Measurements from ENCODE around the gene UPP1.

The UPP1 gene

DNA sequence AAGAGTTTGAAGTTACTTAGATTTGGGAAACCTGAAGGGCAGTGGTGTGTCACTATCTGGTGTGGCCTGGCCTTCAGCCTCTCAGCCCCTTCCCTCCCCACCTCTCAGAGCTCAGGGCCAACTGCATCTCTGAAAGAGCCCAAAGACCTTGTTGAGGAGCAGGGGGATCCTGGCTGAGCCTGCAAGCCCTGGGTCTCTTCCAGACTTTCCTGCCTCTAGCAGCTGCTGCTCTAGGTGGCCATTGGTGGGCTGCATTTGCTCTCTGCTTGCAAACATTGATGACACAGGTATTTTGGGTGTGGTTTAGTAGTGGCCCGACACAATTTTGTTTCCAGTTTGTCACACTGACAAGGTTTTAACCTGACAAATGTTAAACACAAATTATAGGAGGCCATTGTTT, 3.1 kb upstream of the UPP1 start:
- DNase-seq: no peak

DNA sequence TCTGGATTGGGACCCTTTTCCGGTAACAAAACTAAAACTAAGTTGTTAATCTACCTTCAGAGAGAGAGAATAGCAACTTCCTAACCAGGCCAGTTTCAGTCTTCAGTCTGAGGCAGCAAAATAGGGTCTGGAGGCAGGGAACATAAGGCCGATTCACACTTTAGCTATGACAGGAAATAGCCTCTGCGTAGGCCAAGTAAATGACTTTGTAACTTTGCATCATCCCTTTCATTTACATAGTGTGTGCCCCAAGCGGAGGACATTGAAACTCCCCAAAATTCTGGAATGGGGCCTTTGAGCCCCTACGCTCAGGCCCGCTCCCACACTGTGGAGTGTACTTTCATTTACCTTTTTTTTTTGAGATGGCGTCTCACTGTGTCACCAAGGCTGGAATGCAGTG, 1.7 kb upstream of the UPP1 start:
- peak; percentile 95 for DNase-seq

DNA sequence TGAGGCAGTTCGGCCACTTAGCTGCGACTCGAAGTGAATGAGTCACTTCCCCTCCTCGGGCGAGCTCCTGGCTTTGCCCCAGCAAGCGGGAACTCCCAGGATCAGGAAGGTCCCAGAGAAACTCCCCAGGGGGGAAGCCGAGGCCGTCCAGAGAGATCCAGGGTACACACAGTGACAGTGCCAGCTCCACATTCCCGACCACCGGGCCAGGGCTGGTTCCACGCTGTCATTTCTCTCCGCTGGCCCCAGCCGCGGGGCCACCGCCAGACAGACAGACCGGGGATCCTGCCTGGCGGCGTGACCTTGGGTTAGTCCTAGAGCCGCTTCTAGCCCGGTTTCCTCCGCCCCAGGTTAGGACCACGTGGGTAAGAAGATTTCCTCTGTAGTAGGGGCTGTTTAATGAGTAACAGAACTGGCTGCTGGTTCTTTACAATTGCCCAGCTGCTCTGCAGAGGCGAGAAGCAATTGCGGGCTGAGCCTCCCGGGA, 463 bp upstream of the UPP1 start:
- DNase-seq: peak; percentile 91

DNA sequence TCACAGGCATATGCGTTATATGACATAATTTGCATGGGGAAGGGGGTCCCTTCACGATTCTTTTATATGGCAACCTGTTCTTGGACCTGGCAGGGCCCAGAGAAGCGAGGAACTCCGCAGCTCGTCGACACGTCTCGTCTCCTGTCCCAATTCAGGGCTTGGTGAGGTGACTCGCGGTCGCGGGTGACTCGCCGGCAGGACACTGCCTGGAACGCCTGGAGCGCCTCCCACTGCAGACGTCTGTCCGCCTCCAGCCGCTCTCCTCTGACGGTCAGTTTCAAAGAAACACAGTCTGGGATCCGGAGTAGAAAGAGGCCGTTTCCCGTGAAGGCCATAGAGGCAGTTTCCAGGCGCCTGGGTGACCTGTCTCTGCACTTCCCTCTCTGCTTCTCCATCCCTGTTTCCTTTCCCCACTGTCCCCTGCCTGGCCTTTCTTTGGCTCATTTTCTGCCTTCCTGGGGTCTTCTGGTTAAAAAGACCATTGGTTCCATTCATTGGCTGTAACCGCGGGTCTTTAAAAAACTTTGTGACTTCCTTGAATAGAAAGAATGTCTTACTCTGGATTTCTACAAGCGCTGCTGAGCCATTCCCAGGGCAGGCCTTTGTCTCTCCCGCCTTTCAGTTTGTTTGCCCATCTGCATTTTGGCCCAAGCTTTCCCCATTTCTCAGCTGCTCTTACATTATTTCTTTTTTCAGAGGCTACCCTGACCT, 1.2 kb downstream of the UPP1 start:
- peak; percentile 84 for DNase-seq

DNA sequence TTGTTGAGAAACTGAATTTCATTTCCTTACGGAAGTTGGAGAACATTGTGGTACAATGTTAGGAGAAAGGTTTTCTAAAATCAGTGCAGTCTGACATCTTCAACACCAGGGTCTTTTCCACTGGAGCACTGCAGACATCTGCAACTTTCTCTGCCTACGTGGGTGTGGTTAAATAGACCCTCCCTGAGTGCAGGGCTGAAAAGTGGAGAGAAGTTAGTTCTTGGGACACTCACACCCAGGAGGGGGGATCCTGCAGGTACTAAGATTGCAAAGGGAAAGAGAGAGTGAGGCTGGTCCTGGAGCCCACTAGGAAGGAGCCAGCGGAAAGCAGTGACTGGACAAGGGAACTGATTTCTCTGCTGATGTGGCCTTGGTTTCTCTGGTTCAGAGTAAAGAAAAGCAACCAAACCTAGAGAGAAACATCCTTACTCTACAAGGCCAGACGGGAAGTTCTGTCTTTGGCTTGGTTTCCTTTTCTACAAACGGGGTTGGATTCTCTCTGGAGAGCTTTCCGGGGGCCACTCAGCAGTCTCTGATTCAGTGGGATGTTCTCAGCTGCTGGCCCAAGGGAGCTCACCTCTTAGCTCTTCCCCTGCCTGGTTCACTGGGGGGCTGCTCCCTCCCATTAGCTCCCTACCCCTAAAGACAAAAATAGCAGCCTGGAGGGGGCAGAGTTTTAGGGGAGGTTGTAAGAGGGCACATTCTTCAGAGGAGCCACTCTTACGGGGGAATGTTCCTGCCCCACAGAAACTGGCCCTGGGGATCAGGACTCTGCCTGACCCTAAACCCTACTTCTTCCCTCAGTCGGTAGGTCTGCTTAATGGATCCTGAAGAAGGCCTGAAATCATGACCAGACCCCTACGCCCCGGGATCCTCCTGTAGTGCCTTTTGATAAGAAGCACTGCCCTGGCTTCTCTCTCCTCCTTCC, 2.7 kb downstream of the UPP1 start:
- DNase-seq: peak; percentile 23

DNA sequence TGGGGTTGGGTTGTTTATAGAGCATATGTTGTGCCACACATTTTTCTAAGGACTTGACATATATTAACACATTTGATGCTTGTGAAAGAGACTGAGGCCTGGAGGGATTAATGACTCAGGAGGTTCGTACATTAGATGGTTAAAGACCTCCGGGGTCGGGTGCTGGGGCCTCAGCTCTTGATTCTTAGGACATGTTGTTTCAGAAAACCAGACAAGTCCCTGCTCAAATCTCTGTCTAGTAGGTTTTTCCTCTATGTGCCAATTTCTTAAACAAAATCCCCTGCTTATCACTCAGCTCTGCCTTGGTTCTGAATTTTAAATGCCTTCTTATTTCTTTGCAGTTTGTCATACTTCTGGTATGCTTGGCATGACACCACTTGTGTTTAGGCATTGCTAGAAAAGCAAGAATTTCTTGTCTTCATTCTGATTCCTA, 5.8 kb downstream of the UPP1 start:
- peak; percentile 27 for DNase-seq

DNA sequence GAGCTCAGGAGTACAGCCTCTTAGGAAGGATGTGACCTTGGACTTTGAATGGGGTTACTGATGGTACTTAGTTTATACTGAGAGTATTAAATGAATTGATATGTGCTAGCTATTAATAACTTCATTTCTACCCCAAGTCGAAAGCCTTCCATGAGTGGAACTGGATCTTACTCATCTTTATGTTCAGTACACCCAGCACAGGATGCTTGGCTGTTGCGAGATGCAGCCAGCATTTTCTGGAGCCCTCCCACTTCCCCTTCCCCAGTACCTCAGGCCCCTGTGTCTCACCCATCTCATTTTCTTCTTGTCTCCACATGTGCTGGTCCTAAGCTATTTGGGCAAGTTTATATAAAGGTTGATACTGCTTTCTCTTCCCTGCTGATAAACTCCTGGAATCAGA, 7.2 kb downstream of the UPP1 start:
- DNase-seq: peak; percentile 70

DNA sequence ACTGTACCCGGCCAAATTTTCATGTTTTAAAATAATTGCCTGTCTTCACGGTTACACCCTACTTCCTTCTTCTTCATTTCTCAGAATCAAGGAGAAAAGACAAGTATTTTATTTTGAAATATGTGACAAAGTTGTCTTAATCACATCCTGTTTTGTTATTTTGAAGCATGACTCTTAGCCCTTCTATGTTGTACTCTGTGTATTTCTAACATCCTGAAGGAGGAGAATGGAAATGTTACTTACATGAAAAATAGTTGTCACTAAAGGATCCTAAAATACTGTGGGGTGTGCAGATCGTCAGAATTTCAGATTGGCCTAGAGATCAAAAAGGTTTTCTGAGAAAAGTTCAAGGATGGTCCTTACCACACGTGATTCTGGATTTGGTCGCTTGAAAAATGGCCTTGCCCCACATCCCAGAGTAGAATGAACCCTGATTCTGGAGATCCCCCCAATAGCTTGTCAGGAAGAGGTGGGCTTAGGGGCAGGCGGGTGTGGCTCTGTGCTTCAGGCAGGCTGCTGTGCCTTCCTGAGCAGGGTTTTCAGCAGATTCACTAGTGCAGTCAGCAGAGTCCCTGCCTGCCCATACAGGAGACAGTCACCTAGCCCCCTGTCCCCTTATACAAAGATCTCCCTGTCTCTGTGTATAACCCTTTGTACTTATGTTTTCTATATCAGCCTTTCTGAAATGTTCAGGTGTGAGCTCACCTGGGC, 8.6 kb downstream of the UPP1 start:
- peak; percentile 81 for DNase-seq

DNA sequence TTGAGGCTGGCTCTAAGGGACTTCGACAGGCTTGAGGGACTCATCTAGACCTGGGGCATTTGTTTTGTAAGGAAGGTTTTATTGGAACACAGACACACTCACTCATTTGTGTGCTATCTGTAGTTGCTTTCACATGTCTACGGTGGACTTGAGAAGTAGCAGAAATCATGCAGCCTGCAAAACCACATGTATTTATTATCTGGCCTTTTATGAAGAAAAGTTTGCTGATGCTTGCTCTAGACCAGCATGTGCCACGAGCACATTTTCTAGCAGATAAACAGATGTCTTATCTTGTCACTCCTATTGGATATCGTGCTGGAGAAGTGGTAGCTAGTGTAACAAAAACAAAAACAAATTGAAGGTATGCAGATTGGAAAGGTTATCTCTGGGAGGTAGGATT, 9.8 kb downstream of the UPP1 start:
- DNase-seq: no peak

DNA sequence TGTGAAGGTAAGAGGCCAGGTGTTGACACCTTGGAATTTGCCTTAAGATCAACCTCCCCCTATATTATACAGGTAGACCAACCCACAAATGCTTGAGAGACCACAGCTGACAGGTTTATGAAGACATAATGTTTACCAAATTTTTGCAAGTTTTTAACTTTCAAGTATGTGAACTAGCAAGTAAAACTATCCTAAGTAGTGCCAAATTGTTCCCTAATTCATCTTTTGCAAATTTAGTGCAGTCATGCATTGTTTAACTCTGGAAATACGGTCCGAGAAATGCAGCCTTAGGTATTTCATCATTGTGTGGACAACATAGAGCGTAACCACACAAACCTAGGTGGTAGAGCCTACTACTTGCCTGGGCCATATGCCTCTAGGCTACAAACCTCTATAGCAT, 10.7 kb downstream of the UPP1 start:
- DNase-seq: no peak

DNA sequence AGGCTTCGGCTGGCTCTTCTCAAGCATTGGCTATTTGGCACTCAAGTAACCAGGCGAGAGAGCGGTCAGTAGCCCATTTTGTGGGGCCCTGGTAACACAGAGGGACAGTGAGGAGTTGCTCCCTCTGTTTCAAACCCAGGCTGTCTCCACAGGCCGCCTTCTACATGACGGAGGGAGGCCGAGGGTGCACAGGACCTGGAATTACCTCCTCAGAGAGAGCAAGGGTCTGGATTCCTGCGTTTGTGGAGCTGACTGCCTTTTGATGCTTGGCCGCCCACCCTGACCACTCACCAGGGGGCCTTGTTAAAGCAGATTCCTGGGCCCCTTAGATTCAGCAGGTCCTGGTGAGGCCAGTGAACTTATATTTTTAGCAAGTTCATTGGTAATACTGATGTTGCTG, 12.3 kb downstream of the UPP1 start:
- no peak for DNase-seq

DNA sequence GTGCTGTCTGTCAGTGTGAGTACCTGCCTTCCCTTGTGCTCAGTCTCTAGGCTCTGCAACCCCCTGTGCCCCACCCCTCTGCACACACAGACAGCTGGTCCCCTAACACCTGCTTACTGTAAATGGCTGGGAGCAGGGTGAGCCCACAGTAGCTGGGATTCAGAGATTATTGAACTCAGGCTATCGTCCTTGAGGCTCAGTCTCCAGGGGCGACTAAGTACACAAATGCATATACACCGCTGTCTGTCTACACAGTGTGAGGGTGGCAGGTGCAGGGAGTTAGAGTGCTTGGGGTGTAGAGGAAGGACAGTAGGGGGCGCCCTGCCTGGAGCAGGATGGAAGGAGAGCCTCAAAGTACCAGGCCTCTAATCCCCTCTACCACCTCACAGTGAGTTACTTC, 12.9 kb downstream of the UPP1 start:
- no peak for DNase-seq

DNA sequence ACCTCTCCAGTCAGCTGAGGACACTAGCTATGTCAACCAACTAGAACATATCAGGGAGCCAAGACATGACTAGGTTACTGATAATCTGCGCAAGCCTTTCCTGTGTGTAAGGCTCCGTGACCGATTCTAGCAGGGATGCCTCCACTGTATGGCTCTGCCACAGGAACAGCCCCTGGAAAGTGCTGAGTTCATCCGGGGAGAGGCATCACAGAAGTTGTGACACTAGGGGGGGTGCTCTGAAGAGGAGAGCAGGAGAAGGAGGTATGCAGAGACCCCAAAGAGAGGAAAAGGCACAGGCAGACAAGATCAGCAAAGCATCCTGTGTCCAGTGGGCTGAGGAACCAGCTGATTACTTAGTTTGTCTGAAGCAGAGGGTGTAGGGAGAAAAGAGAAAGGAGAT, 13.5 kb downstream of the UPP1 start:
- DNase-seq: no peak

DNA sequence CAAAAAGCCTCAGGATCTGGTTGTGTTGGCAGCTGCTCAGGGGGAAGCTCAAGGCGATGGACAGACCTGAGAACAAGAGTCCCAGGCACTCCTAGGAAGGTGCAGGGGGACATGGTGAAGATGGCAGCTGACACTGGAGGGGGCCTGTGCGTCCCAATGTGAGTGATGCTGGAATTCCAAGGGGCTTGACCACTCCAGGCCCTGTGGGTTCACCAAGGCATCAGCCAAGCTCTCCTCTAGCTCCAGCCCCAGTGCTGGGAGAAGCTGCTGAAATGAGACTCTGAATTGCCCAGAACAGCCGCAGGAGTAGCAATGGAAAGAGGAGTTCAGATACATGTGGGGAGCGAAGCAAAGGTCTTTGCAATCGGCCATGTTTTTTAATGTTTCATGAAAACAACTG, 16.0 kb downstream of the UPP1 start:
- DNase-seq: no peak

DNA sequence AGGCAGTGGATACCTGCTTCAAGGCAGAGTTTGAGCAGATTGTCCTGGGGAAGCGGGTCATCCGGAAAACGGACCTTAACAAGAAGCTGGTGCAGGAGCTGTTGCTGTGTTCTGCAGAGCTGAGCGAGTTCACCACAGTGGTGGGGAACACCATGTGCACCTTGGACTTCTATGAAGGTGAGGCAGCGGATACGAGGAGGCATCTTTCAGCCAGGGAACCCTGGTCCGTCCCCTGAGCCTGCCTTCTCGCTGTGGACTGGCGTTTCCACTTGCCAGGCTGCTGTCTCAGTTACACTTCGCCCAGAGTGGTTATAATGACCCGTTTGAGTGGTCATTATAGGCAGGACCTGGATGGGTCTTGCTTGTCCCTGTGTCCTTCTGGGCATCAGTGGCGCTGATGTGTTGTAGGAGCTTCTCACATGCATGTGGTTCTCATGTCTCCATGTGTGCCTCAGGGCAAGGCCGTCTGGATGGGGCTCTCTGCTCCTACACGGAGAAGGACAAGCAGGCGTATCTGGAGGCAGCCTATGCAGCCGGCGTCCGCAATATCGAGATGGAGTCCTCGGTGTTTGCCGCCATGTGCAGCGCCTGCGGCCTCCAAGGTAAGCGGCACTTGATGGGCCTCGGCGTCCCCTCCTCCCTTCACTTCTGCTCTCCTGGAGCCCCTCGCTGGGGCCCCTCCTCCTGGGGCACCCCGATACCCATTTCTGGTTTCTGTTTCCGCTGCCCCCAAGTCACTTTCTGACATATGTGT, 18.0 kb downstream of the UPP1 start:
- DNase-seq: no peak

DNA sequence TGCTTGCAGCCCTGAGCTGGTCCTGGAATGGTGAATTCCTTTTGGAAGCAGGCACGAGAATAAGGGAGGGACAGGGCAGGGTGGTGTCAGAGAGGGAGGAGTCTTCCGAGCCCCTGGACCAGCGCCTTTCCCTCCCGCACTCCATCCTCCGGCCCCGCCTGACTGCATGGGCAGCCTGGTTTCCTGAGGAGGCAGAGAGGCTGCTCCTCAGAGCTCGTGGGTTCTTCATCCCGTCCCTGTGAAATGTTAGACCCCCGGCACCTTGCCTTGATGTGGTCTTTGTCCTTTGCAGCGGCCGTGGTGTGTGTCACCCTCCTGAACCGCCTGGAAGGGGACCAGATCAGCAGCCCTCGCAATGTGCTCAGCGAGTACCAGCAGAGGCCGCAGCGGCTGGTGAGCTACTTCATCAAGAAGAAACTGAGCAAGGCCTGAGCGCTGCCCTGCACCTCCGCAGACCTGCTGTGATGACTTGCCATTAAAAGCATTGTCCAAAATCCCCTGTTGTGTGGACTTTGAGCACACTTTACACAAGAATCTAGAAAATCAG, 18.9 kb downstream of the UPP1 start:
- no peak for DNase-seq

DNA sequence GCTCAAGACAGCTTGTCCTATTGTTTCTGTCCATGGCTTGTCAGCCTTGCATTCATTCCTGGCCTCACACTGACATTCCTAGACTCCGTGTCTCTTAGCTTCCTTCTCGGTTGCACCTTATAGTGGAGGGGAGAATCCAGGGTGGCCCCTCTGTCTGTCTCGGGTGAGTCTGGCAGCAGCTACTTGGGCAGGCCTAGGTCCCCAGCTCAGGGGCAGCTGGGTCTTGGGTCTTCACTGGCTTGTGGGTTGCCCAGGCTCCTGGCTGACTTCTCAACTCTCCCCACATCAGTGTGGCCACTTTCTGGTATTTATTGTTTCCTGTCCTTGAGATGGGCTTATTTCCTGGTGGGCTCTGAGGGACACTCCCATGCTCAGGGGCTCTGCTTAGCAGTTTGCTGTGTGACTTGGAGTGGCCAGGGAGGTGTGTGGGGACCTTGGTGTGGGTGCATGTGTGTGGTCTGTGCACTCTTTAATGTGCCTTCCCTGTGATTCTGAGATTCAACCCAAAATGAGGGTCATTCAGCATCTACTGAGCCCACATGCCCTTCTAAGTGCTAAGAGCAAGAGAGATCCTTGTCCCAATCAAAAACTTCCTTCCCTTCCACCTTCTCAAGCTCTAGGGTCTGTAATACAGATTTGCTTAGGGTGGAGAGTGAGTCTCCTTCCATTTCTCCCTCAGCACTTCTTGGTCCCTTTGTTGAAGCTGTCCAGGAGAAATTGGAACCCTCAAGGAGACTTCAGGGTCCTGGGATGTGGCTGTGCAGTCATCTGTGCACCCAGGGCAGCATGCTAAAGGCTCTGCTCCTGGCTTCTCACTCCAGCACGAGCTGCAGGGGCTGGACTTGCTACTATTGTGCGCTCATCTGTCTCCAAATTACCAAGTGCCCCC, 20.1 kb downstream of the UPP1 start:
- no peak for DNase-seq

DNA sequence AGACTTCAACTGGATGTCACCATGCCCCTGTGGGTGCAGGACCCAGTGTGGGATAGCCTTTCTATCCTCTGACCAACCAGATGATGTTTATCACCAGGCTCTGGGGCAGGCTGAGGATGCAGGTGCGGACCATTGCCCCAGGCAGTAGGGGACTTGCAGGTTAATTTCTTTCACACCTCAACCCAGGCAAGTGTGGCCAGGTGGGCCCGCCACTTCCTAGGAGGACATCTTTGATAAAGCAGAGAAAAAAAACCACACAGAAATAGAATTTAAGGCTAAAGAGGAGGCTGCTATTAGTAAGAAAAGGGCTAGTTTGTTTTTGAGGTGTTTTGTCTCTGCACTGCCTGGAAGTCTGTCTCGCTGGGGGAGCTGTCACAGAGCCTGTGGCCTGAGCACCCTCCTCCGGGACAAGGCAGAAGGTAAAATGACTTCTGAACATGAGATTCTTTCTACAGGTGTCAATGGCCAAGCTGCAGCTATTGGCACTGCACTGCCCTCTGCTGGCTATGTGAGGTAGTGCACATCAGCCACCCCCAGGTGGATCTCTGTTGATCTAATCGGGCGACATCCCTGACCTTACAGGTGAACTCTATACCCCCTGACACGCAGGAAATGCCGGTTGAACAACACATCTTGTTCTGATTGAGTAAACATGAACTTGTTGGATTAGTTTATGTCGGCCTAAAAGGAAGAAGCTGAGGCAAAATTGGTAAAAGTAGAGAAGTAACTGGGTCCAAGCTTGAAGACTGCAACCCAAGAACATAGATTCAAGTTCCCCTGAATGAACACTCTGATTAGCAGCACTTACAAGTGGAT, 21.0 kb downstream of the UPP1 start:
- DNase-seq: peak; percentile 51

DNA sequence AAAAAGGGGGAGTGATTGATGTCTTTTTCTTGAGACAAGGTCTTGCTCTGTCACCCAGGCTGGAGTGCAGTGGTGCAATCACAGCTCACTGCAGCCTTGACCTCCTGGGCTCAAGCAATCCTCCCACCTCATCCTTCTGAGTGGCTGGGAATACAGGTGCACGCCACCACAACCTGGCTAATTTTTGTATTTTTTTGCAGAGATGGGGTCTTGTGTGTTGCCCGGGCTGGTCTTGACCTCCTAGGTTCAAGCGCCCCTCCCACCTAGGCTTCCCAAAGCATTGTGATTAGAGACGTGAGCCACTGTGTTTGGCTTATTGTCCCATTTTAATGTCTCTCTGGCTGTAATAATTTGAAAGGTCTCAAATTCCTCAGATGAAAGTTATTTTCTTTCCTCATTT, 21.8 kb downstream of the UPP1 start:
- no peak for DNase-seq

DNA sequence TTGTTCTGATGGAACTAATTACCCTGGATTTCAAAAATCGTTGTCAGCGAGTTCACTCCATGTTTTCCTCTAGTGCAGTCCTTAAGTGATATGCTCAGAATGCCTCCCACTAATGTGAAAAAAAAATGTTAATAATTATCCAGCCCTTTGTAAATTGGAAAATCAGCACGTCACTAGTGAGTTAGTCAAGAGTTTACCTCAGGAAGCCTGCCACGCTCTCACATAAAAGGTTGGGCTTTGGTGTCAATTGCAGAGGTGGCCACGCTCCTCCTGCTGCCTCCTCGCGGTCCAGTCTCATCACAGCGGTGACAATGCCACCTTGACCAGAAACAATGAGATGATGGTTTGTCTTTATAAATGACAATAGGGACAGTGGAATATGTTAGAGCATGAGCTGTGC, 22.5 kb downstream of the UPP1 start:
- DNase-seq: no peak

Data from inflammatory macrophage treated with lipopolysaccharide for 4 hours (primary cell).